Esophagus muscularis mucosa (tissue), 4 donors: ENCODE data around the gene SPON1. TPM values are rescaled to one million over a fixed set of nuclear protein-coding genes. Genes with fewer than 3 reads are reported as not detected.

Experiments used
- DNase-seq: peaks from one replicate; pipeline ENCODE4 v3.0.0-alpha.2; 2017; ENCODE audit errors: extremely low spot score
- H3K27ac ChIP-seq, 4 donors: fragments of 200-600 bp; sonication (generic); replicated peaks in 1 of 4; 1 replicate in 3 of 4; 2 replicates in 1 of 4; pipeline ENCODE4 v1.5.1; 2016 to 2019; ENCODE audit warnings: mild to moderate bottlenecking in 1 of 4
- H3K27me3 ChIP-seq, 4 donors: fragments of 200-600 bp; sonication (generic); one replicate each; pipeline versions ENCODE4 v1.5.1 to v1.6.0; 2016 to 2019
- H3K36me3 ChIP-seq, 4 donors: fragments of 200-600 bp; sonication (generic); one replicate each; pipeline ENCODE4 v1.5.1; 2016 to 2019
- H3K4me1 ChIP-seq, 4 donors: fragments of 200-600 bp; sonication (generic); one replicate each; pipeline ENCODE4 v1.5.1; 2016 to 2019
- H3K4me3 ChIP-seq, 4 donors: fragments of 200-600 bp; sonication (generic); 1 replicate in 2 of 4; 2 replicates in 2 of 4; pipeline ENCODE4 v1.5.1; 2016 to 2019; ENCODE audit warnings: mild to moderate bottlenecking in 4 of 4, moderate library complexity in 1 of 4
- H3K9me3 ChIP-seq, 4 donors: fragments of 200-600 bp; sonication (generic); 1 replicate in 3 of 4; 2 replicates in 1 of 4; pipeline ENCODE4 v1.5.1; 2016 to 2019
- CTCF ChIP-seq, 3 experiments: fragments of 200-600 bp in 2 of 3; fragments of 450-650 bp in 1 of 3; sonication (generic) in 2 of 3; IDR thresholded peaks; one replicate each; pipeline ENCODE4 v1.5.1; 2017 to 2019; ENCODE audit warnings: antibody characterized with exemption in 3 of 3, mild to moderate bottlenecking in 2 of 3, moderate library complexity in 1 of 3
- EP300 ChIP-seq: sonication (generic); formaldehyde crosslinking; IDR thresholded peaks from one replicate; pipeline ENCODE4 v1.6.1; 2017; ENCODE audit warnings: antibody characterized with exemption
- POLR2A ChIP-seq: fragments of 450-650 bp; IDR thresholded peaks from one replicate; pipeline ENCODE4 v1.6.1; 2017; ENCODE audit warnings: antibody characterized with exemption, moderate library complexity, mild to moderate bottlenecking, low read depth
- POLR2AphosphoS5 ChIP-seq, 2 donors: sonication (generic); formaldehyde crosslinking; IDR thresholded peaks; one replicate each; pipeline ENCODE4 v1.6.1; 2017; ENCODE audit warnings: antibody characterized with exemption in 2 of 2
- WGBS: methylation state at CpG from one replicate; pipeline ENCODE4 v1.1.5; 2018; 5-methylcytosine and 5-hydroxymethylcytosine counted together
- intact Hi-C: fragments of 100-400 bp; cut with DNase I; formaldehyde crosslinking; loops from one replicate; pipeline ENCODE4 v1.15.1; 2023
- total RNA-seq, 4 donors: library from RNA; depleted of rRNA; stranded (reverse); fragments of >200 nt; gene quantifications; one replicate each; pipeline versions ENCODE4 v1.1.0 to v1.2.1, GENCODE V29; 2016

Gene SPON1
- total RNA-seq, 4 donors from 2014 or later, result 12.5 to 25.2 (median 19.2) TPM

- no peak for DNase-seq
- Histone ChIP-seq H3K4me1 (peaks cover 0 to 10% (median 0%) of the 10 kb centered on the region in 4 donors), H3K4me3 (no peak overlapping the region), H3K27me3 (peaks cover 0 to 20% (median 0%) of the 10 kb centered on the region in 4 donors), H3K36me3 (no peaks in the 10 kb centered on the region), H3K9me3 (no peaks in the 10 kb centered on the region), H3K27ac (no peak overlapping the region)
- intact Hi-C loops, result no loop called here
- WGBS, result 57% methylated on average over 2 of the region's 2 CpGs
- no peak for TF ChIP-seq POLR2AphosphoS5 (IDR thresholded peaks at IDR 0.05)
- TF ChIP-seq POLR2A, result no peak
- no peak for TF ChIP-seq CTCF (IDR thresholded peaks at IDR 0.05)
- no peak for TF ChIP-seq EP300
Measured at GRCh38 chr11:14253421-14253820, 290.9 kb downstream of the SPON1 start.

- TF ChIP-seq EP300 (no peak), POLR2A (no peak), POLR2AphosphoS5 (IDR thresholded peaks at IDR 0.05) (no peak), CTCF (IDR thresholded peaks at IDR 0.05) (no peak)
- H3K36me3 ChIP-seq, result no peaks in the 10 kb centered on the region
- H3K27ac ChIP-seq, result no peak overlapping the region
- 54% methylated on average over 5 of the region's 5 CpGs for WGBS
- no peak for DNase-seq
- H3K9me3 ChIP-seq, result no peaks in the 10 kb centered on the region
- H3K27me3 ChIP-seq, result peaks cover 0 to 22% (median 0%) of the 10 kb centered on the region in 4 donors
- no peak overlapping the region for H3K4me3 ChIP-seq
- H3K4me1 ChIP-seq, result peaks cover 0 to 7% (median 0%) of the 10 kb centered on the region in 4 donors
- intact Hi-C loops, result no loop called here
Measured at GRCh38 chr11:14253840-14254239, 291.3 kb downstream of the SPON1 start.

DNA sequence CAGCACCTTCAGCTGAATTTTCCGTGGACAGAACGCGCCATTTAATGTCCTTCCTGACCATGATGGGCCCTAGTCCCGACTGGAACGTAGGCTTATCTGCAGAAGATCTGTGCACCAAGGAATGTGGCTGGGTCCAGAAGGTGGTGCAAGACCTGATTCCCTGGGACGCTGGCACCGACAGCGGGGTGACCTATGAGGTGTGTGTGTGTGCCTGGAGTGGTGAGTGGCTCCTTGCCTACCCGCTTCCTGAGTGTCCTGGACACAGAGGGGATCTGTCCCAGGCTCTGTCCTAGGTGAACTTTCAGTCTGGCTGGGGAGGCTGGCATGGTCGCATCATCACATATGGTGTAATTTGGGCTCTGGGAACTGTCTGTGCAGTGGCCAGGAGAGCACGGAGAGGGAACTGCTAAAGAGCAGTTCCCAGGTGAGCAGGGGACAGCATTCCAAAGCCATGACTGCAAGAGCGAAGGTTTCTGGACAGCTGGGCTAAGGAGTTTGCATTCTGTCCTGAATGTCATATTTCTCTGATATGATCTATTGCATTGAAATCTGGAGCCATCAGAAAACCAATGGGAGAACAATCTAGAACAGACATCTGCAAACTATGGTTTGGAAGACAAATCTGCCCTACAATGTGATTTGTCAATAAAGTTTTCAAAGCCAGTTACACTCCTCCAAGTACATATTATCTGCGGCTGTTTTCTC, 292.2 kb downstream of the SPON1 start:
- peaks cover 0 to 4% (median 0%) of the 10 kb centered on the region in 4 donors for H3K4me1 ChIP-seq
- H3K9me3 ChIP-seq, result no peaks in the 10 kb centered on the region
- no peak overlapping the region for H3K27ac ChIP-seq
- H3K36me3 ChIP-seq, result no peaks in the 10 kb centered on the region
- H3K4me3 ChIP-seq, result no peak overlapping the region
- intact Hi-C loops, result no loop called here
- no peak for TF ChIP-seq POLR2AphosphoS5 (IDR thresholded peaks at IDR 0.05)
- TF ChIP-seq CTCF (IDR thresholded peaks at IDR 0.05), result no peak
- TF ChIP-seq EP300, result no peak
- TF ChIP-seq POLR2A, result no peak
- H3K27me3 ChIP-seq, result peaks cover 0 to 31% (median 0%) of the 10 kb centered on the region in 4 donors
- no peak for DNase-seq
- WGBS, result 93% methylated on average over 13 of the region's 13 CpGs

DNA sequence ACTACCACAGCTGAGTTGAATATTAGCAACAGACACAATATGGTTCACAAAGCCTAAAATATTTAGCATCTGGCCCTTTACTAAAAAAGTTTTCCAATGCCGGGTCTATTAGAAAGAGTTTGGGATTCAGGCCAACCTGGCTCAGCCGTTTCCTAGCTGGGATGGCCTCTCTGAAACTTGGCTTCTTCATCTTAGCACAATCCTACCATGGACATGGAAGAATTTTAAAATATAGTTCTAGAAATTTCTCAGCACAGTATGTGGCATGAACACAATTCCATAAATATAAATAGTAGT, 292.7 kb downstream of the SPON1 start:
- peaks cover 0 to 31% (median 0%) of the 10 kb centered on the region in 4 donors for H3K27me3 ChIP-seq
- H3K4me1 ChIP-seq, result peaks cover 0 to 4% (median 0%) of the 10 kb centered on the region in 4 donors
- TF ChIP-seq POLR2AphosphoS5 (IDR thresholded peaks at IDR 0.05), result no peak
- H3K27ac ChIP-seq, result no peak overlapping the region
- intact Hi-C loops, result no loop called here
- 15% methylated on average over 2 of the region's 2 CpGs for WGBS
- no peaks in the 10 kb centered on the region for H3K36me3 ChIP-seq
- no peak for DNase-seq
- H3K9me3 ChIP-seq, result no peaks in the 10 kb centered on the region
- no peak overlapping the region for H3K4me3 ChIP-seq

DNA sequence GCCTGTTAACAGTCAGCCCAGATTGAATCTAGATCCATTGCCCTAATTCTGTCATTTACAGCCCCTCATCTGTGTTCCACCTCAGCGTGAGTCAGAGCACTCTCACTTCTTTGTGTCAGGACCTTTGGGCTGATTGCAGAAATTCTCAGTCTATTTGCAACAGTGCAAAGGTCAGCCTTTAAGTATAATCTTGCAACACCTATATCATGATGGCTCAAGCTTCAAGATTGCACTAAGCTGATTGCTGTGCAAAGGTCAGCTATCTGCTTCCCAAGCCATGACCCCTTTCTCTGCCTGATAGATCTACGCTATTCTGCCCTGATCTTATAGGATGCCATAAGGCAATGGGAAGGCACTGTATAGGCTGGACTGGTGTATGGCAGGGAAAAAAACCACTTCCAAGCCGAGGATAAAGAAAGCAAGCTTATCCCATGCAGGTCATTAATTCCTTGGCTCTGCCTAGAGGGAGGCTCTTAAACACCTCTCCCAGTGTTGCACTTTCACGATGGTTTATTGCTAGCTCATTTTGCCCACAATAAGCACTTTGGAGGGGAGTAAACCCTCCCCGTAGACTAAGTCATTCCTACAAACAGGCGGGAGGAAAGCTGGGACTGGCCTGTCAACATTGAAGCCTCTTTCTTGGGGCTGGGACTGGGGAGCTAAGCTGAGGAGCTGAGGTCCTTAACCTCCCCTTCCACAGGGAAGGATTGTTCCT, 295.9 kb downstream of the SPON1 start:
- Histone ChIP-seq H3K36me3 (no peaks in the 10 kb centered on the region), H3K4me1 (peaks cover 0 to 15% (median 8%) of the 10 kb centered on the region in 4 donors), H3K9me3 (no peaks in the 10 kb centered on the region), H3K4me3 (no peak overlapping the region), H3K27me3 (peaks cover 0 to 22% (median 0%) of the 10 kb centered on the region in 4 donors), H3K27ac (no peak overlapping the region)
- intact Hi-C loops, result no loop called here
- no peak for DNase-seq
- 79% methylated on average over 6 of the region's 6 CpGs for WGBS
- TF ChIP-seq POLR2A, result no peak
- TF ChIP-seq POLR2AphosphoS5 (IDR thresholded peaks at IDR 0.05), result no peak
- no peak for TF ChIP-seq CTCF (IDR thresholded peaks at IDR 0.05)
- TF ChIP-seq EP300, result no peak
